AG10803 (cell line): ENCODE data around the gene SMURF2.

Experiments
- DNase-seq: peaks from one replicate; pipeline ENCODE4 v3.0.0; 2010; ENCODE audit warnings: low read depth
- H3K4me3 ChIP-seq: 2 replicates; pipeline ENCODE4 v1.5.1; 2011; ENCODE audit warnings: mild to moderate bottlenecking, low read length, control low read depth
- TF ChIP-seq, protein P1 (sequence below): conservative IDR thresholded peaks from 2 replicates; pipeline ENCODE4 v1.5.1; 2011; ENCODE audit warnings: mild to moderate bottlenecking, low read length, control low read depth, inconsistent platforms

SMURF2 gene

DNA sequence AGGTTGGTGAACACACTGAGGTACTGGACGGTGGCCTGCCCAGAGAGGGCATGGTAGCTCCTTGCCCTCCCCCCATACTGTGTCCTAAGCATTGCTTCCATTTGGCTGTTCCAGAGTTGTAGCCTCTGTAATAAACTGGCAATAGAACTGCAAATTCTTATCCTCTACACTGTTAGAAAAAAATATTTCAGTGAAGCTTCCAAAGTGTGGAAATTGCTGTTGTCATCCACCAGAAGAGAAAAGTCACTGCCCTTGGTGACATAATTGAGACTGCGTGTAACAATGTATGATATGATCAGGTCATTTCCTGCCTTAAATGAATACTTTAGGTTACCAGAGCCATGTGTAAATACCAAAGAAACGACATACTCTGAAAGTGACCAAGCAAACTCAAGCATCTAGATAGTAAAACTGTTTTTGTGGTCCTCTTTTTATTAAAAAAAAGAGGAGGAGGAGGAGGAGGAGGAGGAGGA is 89.4 kb downstream of the SMURF2 start:
- DNase-seq = peak; percentile 88
- TF ChIP-seq, protein P1, sequence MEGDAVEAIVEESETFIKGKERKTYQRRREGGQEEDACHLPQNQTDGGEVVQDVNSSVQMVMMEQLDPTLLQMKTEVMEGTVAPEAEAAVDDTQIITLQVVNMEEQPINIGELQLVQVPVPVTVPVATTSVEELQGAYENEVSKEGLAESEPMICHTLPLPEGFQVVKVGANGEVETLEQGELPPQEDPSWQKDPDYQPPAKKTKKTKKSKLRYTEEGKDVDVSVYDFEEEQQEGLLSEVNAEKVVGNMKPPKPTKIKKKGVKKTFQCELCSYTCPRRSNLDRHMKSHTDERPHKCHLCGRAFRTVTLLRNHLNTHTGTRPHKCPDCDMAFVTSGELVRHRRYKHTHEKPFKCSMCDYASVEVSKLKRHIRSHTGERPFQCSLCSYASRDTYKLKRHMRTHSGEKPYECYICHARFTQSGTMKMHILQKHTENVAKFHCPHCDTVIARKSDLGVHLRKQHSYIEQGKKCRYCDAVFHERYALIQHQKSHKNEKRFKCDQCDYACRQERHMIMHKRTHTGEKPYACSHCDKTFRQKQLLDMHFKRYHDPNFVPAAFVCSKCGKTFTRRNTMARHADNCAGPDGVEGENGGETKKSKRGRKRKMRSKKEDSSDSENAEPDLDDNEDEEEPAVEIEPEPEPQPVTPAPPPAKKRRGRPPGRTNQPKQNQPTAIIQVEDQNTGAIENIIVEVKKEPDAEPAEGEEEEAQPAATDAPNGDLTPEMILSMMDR = no peak
- no peak overlapping the region for H3K4me3 ChIP-seq

DNA sequence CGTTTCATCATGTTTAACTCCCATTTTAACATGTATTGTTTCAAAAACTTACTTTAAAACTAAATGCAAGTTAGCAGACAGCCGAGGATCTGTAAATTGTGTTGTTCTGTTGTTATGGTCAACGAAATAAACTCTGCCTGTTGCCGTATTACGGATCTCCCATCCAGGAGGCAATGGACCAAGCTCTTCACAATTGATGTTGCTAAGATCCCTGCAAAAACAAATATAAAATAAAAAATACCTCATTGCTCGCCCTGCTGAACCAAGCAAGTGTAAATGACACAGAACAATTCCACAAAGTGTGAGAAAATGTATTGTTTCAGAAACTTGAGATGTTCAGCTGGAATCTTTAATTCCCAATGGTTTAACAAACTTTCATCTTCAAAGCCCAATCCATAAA is 90.4 kb downstream of the SMURF2 start:
- TF ChIP-seq, protein P1 = no peak
- H3K4me3 ChIP-seq = no peak overlapping the region
- peak; percentile 48 for DNase-seq

DNA sequence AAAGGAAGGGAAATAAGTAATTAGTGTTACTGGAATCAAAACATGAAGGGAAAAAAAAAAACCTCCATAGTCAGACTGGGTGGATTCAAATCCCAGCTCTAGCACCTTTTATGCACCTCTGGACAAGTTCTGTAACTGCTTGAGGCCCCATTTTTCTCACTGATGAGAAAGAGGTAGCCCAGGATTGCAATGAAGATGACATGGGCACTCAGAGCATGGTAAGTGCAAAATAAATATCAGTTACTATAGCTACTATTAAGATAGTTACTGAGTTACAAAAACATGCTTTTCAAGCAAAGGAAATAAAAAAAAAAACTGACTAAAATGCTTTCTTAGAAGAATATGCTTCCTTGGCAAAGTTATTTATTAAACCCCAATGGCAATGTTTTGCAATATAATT is 96.5 kb downstream of the SMURF2 start:
- TF ChIP-seq, protein P1 = no peak
- DNase-seq = peak; percentile 59
- no peak overlapping the region for H3K4me3 ChIP-seq

DNA sequence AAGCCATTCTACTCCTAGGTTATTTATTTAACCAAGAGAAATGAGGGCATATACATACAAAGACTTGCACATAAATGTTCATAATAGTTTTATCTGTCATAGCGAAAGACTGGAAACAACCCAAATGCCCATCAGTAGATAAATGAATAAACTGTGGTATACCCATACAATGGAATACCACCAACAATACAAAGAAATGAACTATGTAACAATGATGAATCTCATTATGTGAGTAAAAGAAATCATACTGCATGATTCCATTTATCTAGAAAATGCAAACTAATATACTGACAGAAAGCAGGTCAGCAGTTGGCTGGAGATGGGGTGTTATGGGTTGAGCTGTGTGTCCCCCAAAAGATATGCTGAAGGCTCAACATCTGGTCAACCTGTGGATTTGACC is 98.0 kb downstream of the SMURF2 start:
- no peak for DNase-seq
- TF ChIP-seq, protein P1 = no peak
- no peak overlapping the region for H3K4me3 ChIP-seq

DNA sequence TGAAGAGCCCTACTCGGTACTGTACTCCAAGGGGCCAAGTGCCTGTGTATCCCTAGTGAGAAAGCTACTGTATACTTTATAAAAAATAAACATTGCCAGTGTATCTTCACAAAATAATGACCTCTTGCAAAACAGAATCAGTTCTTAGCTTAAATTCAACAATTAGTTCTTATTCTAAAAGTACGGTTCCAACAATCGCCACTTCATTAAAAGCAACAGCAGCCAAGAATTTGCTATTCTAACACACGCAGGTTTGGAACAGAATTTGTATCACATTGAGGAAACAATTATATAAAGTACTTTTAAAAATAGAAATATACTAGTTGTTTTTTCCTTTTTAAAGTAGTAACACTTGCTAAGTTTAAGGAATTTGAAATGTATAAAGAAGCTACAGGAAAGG is 106.8 kb downstream of the SMURF2 start:
- TF ChIP-seq, protein P1 = no peak
- no peak overlapping the region for H3K4me3 ChIP-seq
- DNase-seq = no peak

DNA sequence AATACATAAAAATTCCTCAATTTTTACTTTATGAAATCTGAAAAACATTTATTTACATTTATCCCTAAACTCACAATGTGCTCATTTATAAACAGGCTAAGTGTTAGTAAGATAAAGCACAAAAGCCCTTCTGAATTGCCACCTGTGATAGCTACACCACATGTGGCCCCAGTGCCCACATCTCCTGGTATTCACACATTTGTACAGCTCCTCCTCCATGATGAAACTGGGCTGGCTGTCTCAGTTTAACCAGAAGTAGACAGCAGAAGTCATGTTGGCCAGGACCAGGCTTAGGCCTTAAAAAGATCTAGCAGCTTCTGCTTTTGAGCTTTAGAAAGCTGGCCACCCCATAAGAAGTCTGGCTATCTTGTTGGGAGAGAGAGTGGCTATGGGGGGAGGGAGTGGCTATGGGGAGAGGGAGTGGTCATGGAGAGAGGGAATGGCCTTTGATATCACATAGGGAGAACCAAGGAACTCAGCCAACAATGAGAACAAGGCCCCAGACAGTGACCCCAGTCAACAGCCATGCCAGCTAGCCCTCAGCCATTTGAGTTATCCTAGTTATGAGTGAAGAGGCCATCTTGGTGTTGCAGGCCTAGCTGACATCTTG is 108.0 kb downstream of the SMURF2 start:
- DNase-seq = no peak
- no peak overlapping the region for H3K4me3 ChIP-seq
- TF ChIP-seq, protein P1 = no peak

DNA sequence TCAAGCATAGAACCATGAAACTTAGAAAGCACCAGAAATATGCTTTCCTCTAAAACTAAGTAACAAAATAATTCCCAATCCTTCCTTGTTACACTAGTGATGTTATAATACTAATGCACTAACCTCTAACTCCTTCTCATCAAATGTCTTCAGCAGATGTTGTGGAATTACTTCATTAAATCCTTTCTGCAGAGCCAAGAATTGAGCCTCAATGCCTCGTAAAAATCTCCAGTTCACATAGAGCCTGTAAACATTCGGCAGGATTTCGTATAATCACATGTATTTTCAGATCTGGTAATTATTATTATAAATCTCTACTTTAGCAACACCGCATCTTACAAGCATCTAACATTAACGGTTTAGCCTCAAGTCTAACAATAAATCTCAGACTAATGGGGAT is 110.6 kb downstream of the SMURF2 start:
- TF ChIP-seq, protein P1 = no peak
- no peak overlapping the region for H3K4me3 ChIP-seq
- no peak for DNase-seq
